Measurements from ENCODE around the gene TH. TPM values are rescaled to one million over a fixed set of nuclear protein-coding genes. Genes with fewer than 3 reads are reported as not detected.

The TH gene
- total RNA-seq, 2 donors from 2014 or later = not detected

- Histone ChIP-seq H3K4me1 (peaks cover 0 to 2% of the 10 kb centered on the region in 2 donors), H3K27me3 (no peaks in the 10 kb centered on the region), H3K4me3 (no peak overlapping the region), H3K9me3 (no peaks in the 10 kb centered on the region), H3K27ac (no peak overlapping the region), H3K36me3 (no peaks in the 10 kb centered on the region)
- TF ChIP-seq CTCF (IDR thresholded peaks at IDR 0.05) = no peak
- no peak for DNase-seq (ENCODE audit: low spot score)
Observed at GRCh38 chr11:2131371-2132236, 40.0 kb downstream of the TH start.

DNA sequence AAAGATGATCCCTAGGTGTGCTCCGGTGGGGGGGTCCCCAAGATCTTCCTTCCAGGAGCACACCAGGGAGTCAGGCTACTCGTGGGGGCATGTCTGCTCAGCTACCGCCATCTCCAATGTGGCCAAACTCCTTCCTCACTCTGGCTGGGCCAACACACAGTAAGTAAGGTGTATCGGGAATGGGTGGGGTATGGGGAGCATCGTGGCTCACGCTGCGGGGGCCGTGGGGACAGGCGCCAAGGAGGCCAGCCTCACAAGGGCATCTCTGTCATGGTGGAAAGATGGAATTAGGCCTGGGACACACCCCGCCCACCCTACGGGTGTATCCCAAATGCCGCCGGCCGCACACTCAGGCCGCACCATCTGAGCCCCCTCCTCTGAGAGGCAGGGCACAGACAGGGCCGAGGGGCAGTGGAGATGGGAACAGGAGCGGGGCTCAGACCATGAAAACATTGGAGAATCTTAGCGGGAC lies 40.7 kb downstream of the TH start:
- no peak for TF ChIP-seq CTCF (IDR thresholded peaks at IDR 0.05)
- H3K27me3 ChIP-seq = no peaks in the 10 kb centered on the region
- no peak for DNase-seq (ENCODE audit: low spot score)

DNA sequence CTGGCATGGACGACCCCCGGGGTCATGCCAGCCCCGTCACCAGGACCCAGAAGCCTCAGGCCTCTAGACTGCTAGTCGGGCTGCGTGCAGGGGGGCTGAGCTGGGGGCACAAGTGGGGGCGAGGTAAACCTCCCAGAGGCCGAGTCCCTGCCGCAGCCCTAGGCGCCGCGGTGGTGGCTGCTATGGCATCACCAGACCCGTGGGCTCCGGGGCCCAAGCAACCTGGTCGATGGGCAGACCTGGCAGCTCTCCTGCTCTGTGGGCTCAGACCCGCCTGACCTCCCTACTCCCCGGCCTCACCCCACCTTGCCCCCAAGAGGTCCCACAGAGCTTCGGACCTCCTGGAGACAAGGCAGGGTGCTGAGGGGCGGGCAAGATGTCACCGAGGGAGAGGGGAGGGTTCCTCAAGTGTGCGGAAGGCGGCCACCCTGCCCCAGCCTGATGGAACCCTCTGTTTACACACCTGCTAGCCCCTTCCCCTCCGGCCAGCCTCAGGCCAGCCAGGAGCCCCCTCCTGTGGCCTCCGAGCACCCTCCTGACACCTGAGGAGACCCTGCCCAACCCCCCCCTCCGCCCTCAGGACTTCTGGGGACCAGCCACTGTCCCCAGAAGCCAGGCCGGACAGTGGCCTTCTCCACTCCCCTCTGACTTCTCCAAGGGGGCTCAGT lies 41.8 kb downstream of the TH start:
- TF ChIP-seq CTCF (IDR thresholded peaks at IDR 0.05) = no peak
- Histone ChIP-seq H3K27me3 (no peaks in the 10 kb centered on the region), H3K4me1 (no peaks in the 10 kb centered on the region), H3K36me3 (no peaks in the 10 kb centered on the region), H3K27ac (no peak overlapping the region), H3K4me3 (no peak overlapping the region), H3K9me3 (no peaks in the 10 kb centered on the region)
- no peak for DNase-seq (ENCODE audit: low spot score)

More for the DNA sequence above, 40.7 kb downstream of the TH start:
- Histone ChIP-seq H3K4me1 (no peaks in the 10 kb centered on the region), H3K9me3 (no peaks in the 10 kb centered on the region), H3K36me3 (no peaks in the 10 kb centered on the region), H3K27ac (no peak overlapping the region), H3K4me3 (no peak overlapping the region)

GRCh38 chr11:2129308-2129698 lies 42.3 kb downstream of the TH start:
- Histone ChIP-seq H3K4me3 (no peak overlapping the region), H3K27me3 (no peaks in the 10 kb centered on the region), H3K9me3 (no peaks in the 10 kb centered on the region), H3K36me3 (no peaks in the 10 kb centered on the region), H3K4me1 (no peaks in the 10 kb centered on the region), H3K27ac (no peak overlapping the region)
- DNase-seq (ENCODE audit: low spot score) = no peak
- no peak for TF ChIP-seq CTCF (IDR thresholded peaks at IDR 0.05)

- H3K36me3 ChIP-seq = no peaks in the 10 kb centered on the region
- no peaks in the 10 kb centered on the region for H3K27me3 ChIP-seq
- no peak overlapping the region for H3K4me3 ChIP-seq
- H3K4me1 ChIP-seq = no peaks in the 10 kb centered on the region
- no peaks in the 10 kb centered on the region for H3K9me3 ChIP-seq
- H3K27ac ChIP-seq = no peak overlapping the region
- no peak for DNase-seq (ENCODE audit: low spot score)
- TF ChIP-seq CTCF (IDR thresholded peaks at IDR 0.05) = no peak
Observed at GRCh38 chr11:2128511-2129307, 42.9 kb downstream of the TH start.

Data from right atrium auricular region (tissue), 2 donors.